H1 (cell line): Measurements from ENCODE around the gene OBSCN. TPM values are rescaled to one million over a fixed set of nuclear protein-coding genes. Genes with fewer than 3 reads are reported as not detected.
A peak's percentile ranks its signal among the peaks of the same experiment; 100 is the strongest.

Source experiments
- CTCF ChIA-PET: fragments of 300-600 bp; sonication (Branson Sonifier 250); formaldehyde crosslinking; loops from one replicate; lab custom pipeline; 2021; ENCODE audit not compliant: partially characterized antibody; lab: Charles Lee
- POLR2A ChIA-PET: fragments of 300-600 bp; sonication (Branson Sonifier 250); formaldehyde crosslinking; loops from one replicate; lab custom pipeline; 2021; ENCODE audit warnings: inconsistent platforms; ENCODE audit not compliant: partially characterized antibody; lab: Charles Lee
- DNase-seq, 2 experiments: peaks; one replicate each; pipeline versions ENCODE4 v3.0.0 to v3.0.0-alpha.2; 2010 to 2022; ENCODE audit warnings: low spot score in 2 of 2, low read depth in 1 of 2, mixed read lengths in 1 of 2
- FAIRE-seq: peaks from 2 replicates; lab custom pipeline; 2011; peaks lifted over from hg19 to GRCh38; lab: Jason Lieb, UNC
- H2AFZ ChIP-seq: 2 replicates; pipeline ENCODE4 v1.8.1; 2012; ENCODE audit warnings: low read length, inconsistent platforms
- H2AK5ac ChIP-seq: 2 replicates; pipeline ENCODE4 v1.6.1; 2013; ENCODE audit warnings: low read depth, low read length
- H2BK120ac ChIP-seq: replicated peaks from 2 replicates; pipeline ENCODE3; 2013; ENCODE audit warnings: low read depth, low read length, inconsistent platforms
- H2BK12ac ChIP-seq: 2 replicates; pipeline ENCODE4 v1.6.1; 2013; ENCODE audit warnings: low read depth, low read length
- H2BK15ac ChIP-seq: 2 replicates; pipeline ENCODE4 v1.6.1; 2013; ENCODE audit warnings: low read length
- H2BK20ac ChIP-seq: 2 replicates; pipeline ENCODE4 v1.6.1; 2013; ENCODE audit warnings: low read length
- H2BK5ac ChIP-seq: 2 replicates; pipeline ENCODE4 v1.6.1; 2013; ENCODE audit warnings: low read depth, low read length
- H3K14ac ChIP-seq: 2 replicates; pipeline ENCODE4 v1.6.1; 2013; ENCODE audit warnings: inconsistent platforms; ENCODE audit not compliant: insufficient read length
- H3K18ac ChIP-seq: 2 replicates; pipeline ENCODE4 v1.6.1; 2013; ENCODE audit warnings: low read length; ENCODE audit errors: extremely low read depth
- H3K23ac ChIP-seq: 2 replicates; pipeline ENCODE4 v1.6.1; 2013; ENCODE audit warnings: inconsistent platforms; ENCODE audit not compliant: insufficient read length
- H3K23me2 ChIP-seq: 2 replicates; pipeline ENCODE4 v1.6.1; 2013; ENCODE audit warnings: low read depth, low read length
- H3K27ac ChIP-seq: 2 replicates; pipeline ENCODE4 v1.6.1; 2011; ENCODE audit warnings: low read depth, low read length, inconsistent platforms
- H3K27me3 ChIP-seq, 4 experiments: replicated peaks in 1 of 4; 1 replicate in 1 of 4; 2 replicates in 3 of 4; pipeline versions ENCODE4 v1.6.1 to v1.8.1; 2011 to 2013; ENCODE audit warnings: low read length in 3 of 4, mild to moderate bottlenecking in 3 of 4, inconsistent platforms in 2 of 4, mixed read lengths in 2 of 4, moderate library complexity in 1 of 4; ENCODE audit not compliant: control insufficient read depth in 3 of 4, insufficient read depth in 3 of 4; ENCODE audit errors: extremely low read depth in 1 of 4
- H3K36me3 ChIP-seq, 4 experiments: 2 replicates each; pipeline versions ENCODE4 v1.6.1 to v1.8.1; 2011 to 2013; ENCODE audit warnings: mild to moderate bottlenecking in 4 of 4, low read length in 3 of 4, moderate library complexity in 2 of 4, control low read depth in 1 of 4, inconsistent platforms in 1 of 4; ENCODE audit not compliant: insufficient read depth in 4 of 4, control insufficient read depth in 2 of 4
- H3K4ac ChIP-seq: replicated peaks from 2 replicates; pipeline ENCODE3; 2013; ENCODE audit warnings: low read length, low read depth, mixed read lengths, inconsistent platforms; ENCODE audit not compliant: insufficient read length
- H3K4me1 ChIP-seq, 4 experiments: replicated peaks in 1 of 4; 1 replicate in 1 of 4; 2 replicates in 3 of 4; pipeline versions ENCODE4 v1.6.1 to v1.8.1; 2011 to 2013; ENCODE audit warnings: low read length in 3 of 4, inconsistent platforms in 2 of 4, mixed read lengths in 1 of 4; ENCODE audit not compliant: insufficient read depth in 4 of 4, control insufficient read depth in 3 of 4
- H3K4me2 ChIP-seq, 2 experiments: 2 replicates each; pipeline versions ENCODE4 v1.6.1 to v1.8.1; 2011 to 2013; ENCODE audit warnings: low read depth in 2 of 2, low read length in 2 of 2, control low read depth in 1 of 2, inconsistent platforms in 1 of 2, mild to moderate bottlenecking in 1 of 2; ENCODE audit not compliant: insufficient read depth in 1 of 2
- H3K4me3 ChIP-seq, 4 experiments: fragments of 200-600, 300-600 bp in 1 of 4; sonication (generic), shearing (Covaris generic), sonication (Bioruptor Twin) in 1 of 4; 2 replicates each; pipeline versions ENCODE4 v1.5.1 to v1.8.1; 2011 to 2016; ENCODE audit warnings: low read length in 4 of 4, low read depth in 3 of 4, control low read depth in 2 of 4, inconsistent platforms in 2 of 4, mild to moderate bottlenecking in 2 of 4, mixed read lengths in 1 of 4, moderate library complexity in 1 of 4; ENCODE audit not compliant: insufficient read depth in 2 of 4; ENCODE audit errors: extremely low read depth in 1 of 4
- H3K56ac ChIP-seq: replicated peaks from 2 replicates; pipeline ENCODE3; 2013; ENCODE audit warnings: low read depth, mild to moderate bottlenecking, mixed read lengths, low read length, inconsistent platforms; ENCODE audit not compliant: insufficient read length
- H3K79me1 ChIP-seq: 2 replicates; pipeline ENCODE4 v1.6.1; 2013; ENCODE audit warnings: low read depth, low read length, control low read depth
- H3K79me2 ChIP-seq, 2 experiments: 2 replicates each; pipeline versions ENCODE4 v1.6.1 to v1.8.1; 2012 to 2013; ENCODE audit warnings: low read length in 2 of 2, mild to moderate bottlenecking in 2 of 2, inconsistent platforms in 1 of 2; ENCODE audit not compliant: insufficient read depth in 2 of 2, control insufficient read depth in 1 of 2
- H3K9ac ChIP-seq, 4 experiments: replicated peaks in 1 of 4; 1 replicate in 1 of 4; 2 replicates in 3 of 4; pipeline versions ENCODE4 v1.6.1 to v1.8.1; 2011 to 2013; ENCODE audit warnings: low read depth in 3 of 4, low read length in 3 of 4, control low read depth in 2 of 4, mild to moderate bottlenecking in 2 of 4, moderate library complexity in 2 of 4, inconsistent platforms in 1 of 4; ENCODE audit errors: extremely low read depth in 1 of 4
- H3K9me3 ChIP-seq, 2 experiments: 2 replicates each; pipeline versions ENCODE4 v1.6.1 to v1.8.1; 2012 to 2013; ENCODE audit warnings: mild to moderate bottlenecking in 2 of 2, moderate library complexity in 2 of 2, control low read depth in 1 of 2, inconsistent platforms in 1 of 2, low read depth in 1 of 2, low read length in 1 of 2, mixed read lengths in 1 of 2; ENCODE audit not compliant: insufficient read depth in 2 of 2
- H4K20me1 ChIP-seq, 2 experiments: replicated peaks in 1 of 2; 2 replicates each; pipeline versions ENCODE3 to v1.8.1; 2011 to 2013; ENCODE audit warnings: inconsistent platforms in 2 of 2, low read length in 2 of 2, mild to moderate bottlenecking in 1 of 2; ENCODE audit not compliant: insufficient read depth in 2 of 2, control insufficient read depth in 1 of 2
- H4K5ac ChIP-seq: 2 replicates; pipeline ENCODE4 v1.6.1; 2013; ENCODE audit warnings: low read length, low read depth, mixed read lengths, inconsistent platforms; ENCODE audit not compliant: insufficient read length
- H4K8ac ChIP-seq: 2 replicates; pipeline ENCODE4 v1.8.0; 2013; ENCODE audit warnings: mild to moderate bottlenecking, moderate library complexity, low read length, inconsistent platforms; ENCODE audit not compliant: insufficient read depth; ENCODE audit errors: extremely low read depth
- H4K91ac ChIP-seq: replicated peaks from 2 replicates; pipeline ENCODE3; 2013; ENCODE audit warnings: low read length, mixed read lengths, inconsistent platforms; ENCODE audit not compliant: insufficient read length
- FOSL1 ChIP-seq: IDR thresholded peaks from 2 replicates; pipeline ENCODE4 v1.6.1; 2011; ENCODE audit warnings: mild to moderate bottlenecking, low read depth, low read length, moderate library complexity; ENCODE audit not compliant: insufficient read depth
- TBP ChIP-seq: IDR thresholded peaks from 2 replicates; pipeline ENCODE4 v1.6.1; 2011; ENCODE audit warnings: low read depth, low read length, improper control_type of control experiment
- WGBS, 2 experiments: shearing (Covaris generic) in 1 of 2; methylation state at CpG; one replicate each; pipeline versions ENCODE4 v1.1.6 to v1.1.7; 2013 to 2015; ENCODE audit warnings: low lambda C conversion rate in 2 of 2, mixed read lengths in 2 of 2, inconsistent platforms in 1 of 2, low coverage in 1 of 2, missing lambda C conversion rate in 1 of 2; ENCODE audit not compliant: insufficient replicate concordance in 2 of 2, insufficient coverage in 1 of 2, insufficient read length in 1 of 2; ENCODE audit errors: extremely low coverage in 1 of 2, missing lambda C conversion rate in 1 of 2; 5-methylcytosine and 5-hydroxymethylcytosine counted together
- polyA plus RNA-seq, 7 experiments: library from polyadenylated mRNA; depleted of rRNA in 3 of 7; stranded (reverse) in 5 of 7; unstranded in 2 of 7; fragments of >200 nt in 5 of 7; fragments of 200-250 nt in 2 of 7; gene quantifications; 1 replicate in 5 of 7; 2 replicates in 1 of 7; 4 replicates in 1 of 7; pipeline versions ENCODE4 v1.2.1 to v1.2.3, GENCODE V29; 2011 to 2013; ENCODE audit warnings: missing spikeins in 2 of 7, mixed read lengths in 2 of 7
- total RNA-seq: library from RNA; stranded (reverse); fragmentation: NEBNext Ultra II Directional; extraction: Animal tissue kit (Norgen Biotek cat#: 25700); gene quantifications from 2 replicates; pipeline ENCODE4 v1.2.1, GENCODE V29; 2021

The OBSCN gene
- total and polyA plus RNA-seq, 2 of the 8 experiments (the other 6 are each of a cell fraction or from before 2014, with no cell fraction given): 7.5 to 28.4 TPM

GRCh38 chr1:228344631-228345072 lies 136.8 kb downstream of the OBSCN start:
- H2BK120ac ChIP-seq: no peak overlapping the region
- H3K4ac ChIP-seq: no peak overlapping the region
- CTCF ChIA-PET: interaction anchor here (0.9 kb wide), 1 partner anchor 79 kb away, joined by 3 read pairs; no protein-coding TSS in a partner anchor
- H3K23ac ChIP-seq: no peak overlapping the region
- peaks cover 5 to 8% of the 10 kb centered on the region in 2 experiments for H3K9me3 ChIP-seq
- no peak overlapping the region for H3K9ac ChIP-seq
- no peak overlapping the region for H2BK20ac ChIP-seq
- no peaks in the 10 kb centered on the region for H3K23me2 ChIP-seq
- H2BK5ac ChIP-seq: no peak overlapping the region
- H4K5ac ChIP-seq: no peak overlapping the region
- H3K27ac ChIP-seq: no peak overlapping the region
- TF ChIP-seq TBP: no peak
- no peak for TF ChIP-seq FOSL1
- TF ChIP-seq, all 59 proteins: peak for 0
- Histone ChIP-seq H3K79me1 (no peaks in the 10 kb centered on the region), H2AFZ (no peak overlapping the region), H2BK15ac (no peak overlapping the region), H3K79me2 (no peaks in the 10 kb centered on the region), H3K14ac (no peak overlapping the region), H4K8ac (peak overlapping the region; percentile 65; the same call in 1 of the 2 replicates), H3K4me3 (no peak overlapping the region), H3K4me1 (no peaks in the 10 kb centered on the region; a peak in 1 of 7 replicates), H4K91ac (no peak overlapping the region), H3K27me3 (0 out of 7 replicates have a peak, but pooled peaks cover 0 to 2% (median 0%) of the 10 kb centered on the region in 4 experiments), H3K56ac (no peak overlapping the region), H4K20me1 (peaks cover 0 to 5% of the 10 kb centered on the region in 2 experiments), H3K18ac (no peak overlapping the region), H3K36me3 (peaks cover 0 to 3% (median 1%) of the 10 kb centered on the region in 4 experiments; a peak in 1 of 8 replicates), H3K4me2 (no peak overlapping the region), H2AK5ac (no peak overlapping the region), H2BK12ac (no peak overlapping the region)
- FAIRE-seq (no peak), DNase-seq (peak in 1 of 2 experiments; percentile 41)
- POLR2A ChIA-PET: no interaction called here
- WGBS, 2 experiments: 94% methylated on average over 5 of the region's 5 CpGs; no CpG with 5 or more reads in 1 of the 2 experiments
